AG09309 (cell line): ENCODE data around the gene ACKR3.

Experiments
- DNase-seq: peaks from one replicate; pipeline ENCODE4 v3.0.0-alpha.2; 2010; ENCODE audit warnings: low read depth
- H3K4me3 ChIP-seq: 2 replicates; pipeline ENCODE4 v1.5.1; 2011; ENCODE audit warnings: mild to moderate bottlenecking, low read depth, low read length, moderate library complexity; ENCODE audit not compliant: control insufficient read depth
- CTCF ChIP-seq: IDR thresholded peaks from 2 replicates; pipeline ENCODE4 v1.5.1; 2011; ENCODE audit warnings: mild to moderate bottlenecking, low read depth, low read length, inconsistent platforms; ENCODE audit not compliant: insufficient read depth, control insufficient read depth; ENCODE audit errors: missing control alignments

ACKR3 gene

GRCh38 chr2:236548179-236548921 is 21.3 kb upstream of the ACKR3 start:
- no peak for TF ChIP-seq CTCF
- peak; percentile 16 for DNase-seq
- H3K4me3 ChIP-seq = no peak overlapping the region

- no peak for TF ChIP-seq CTCF
- DNase-seq = no peak
- H3K4me3 ChIP-seq = no peak overlapping the region
Observed at GRCh38 chr2:236549165-236549564, 20.5 kb upstream of the ACKR3 start.

GRCh38 chr2:236550290-236550689 is 19.3 kb upstream of the ACKR3 start:
- no peak for TF ChIP-seq CTCF
- H3K4me3 ChIP-seq = no peak overlapping the region
- no peak for DNase-seq

GRCh38 chr2:236550701-236551465 is 18.7 kb upstream of the ACKR3 start:
- no peak for DNase-seq
- no peak overlapping the region for H3K4me3 ChIP-seq
- TF ChIP-seq CTCF = no peak

- no peak for TF ChIP-seq CTCF
- no peak for DNase-seq
- H3K4me3 ChIP-seq = no peak overlapping the region
Observed at GRCh38 chr2:236551471-236552211, 18.0 kb upstream of the ACKR3 start.

GRCh38 chr2:236552212-236552542 is 17.4 kb upstream of the ACKR3 start:
- DNase-seq = no peak
- no peak overlapping the region for H3K4me3 ChIP-seq
- no peak for TF ChIP-seq CTCF
